DND-41 (cell line): ENCODE measurements around the gene SLC6A11.

ENCODE experiments used
- ATAC-seq: fragments of 200-7000 bp; cut with Tn5 transposase; 3 replicates; pipeline ENCODE4 v1.9.1; 2021; ENCODE audit warnings: low read depth; ENCODE audit not compliant: insufficient read depth
- DNase-seq: peaks from one replicate; pipeline ENCODE4 v3.0.0-alpha.2; 2020
- H2AFZ ChIP-seq: 2 replicates; pipeline ENCODE4 v1.6.0; 2012; ENCODE audit warnings: low read depth, low read length
- H3K27ac ChIP-seq: 2 replicates; pipeline ENCODE4 v1.5.1; 2012; ENCODE audit warnings: low read length, inconsistent platforms
- H3K27me3 ChIP-seq: fragments of 200-600 bp; sonication (generic); 2 replicates; pipeline ENCODE4 v1.6.0; 2012; ENCODE audit warnings: low read length, mild to moderate bottlenecking, inconsistent platforms; ENCODE audit not compliant: insufficient read depth, poor library complexity
- H3K36me3 ChIP-seq: 2 replicates; pipeline ENCODE4 v1.5.1; 2012; ENCODE audit warnings: low read length, inconsistent platforms; ENCODE audit not compliant: insufficient read depth
- H3K4me1 ChIP-seq: 2 replicates; pipeline ENCODE4 v1.5.1; 2012; ENCODE audit warnings: mild to moderate bottlenecking, low read length; ENCODE audit not compliant: insufficient read depth
- H3K4me2 ChIP-seq: 2 replicates; pipeline ENCODE4 v1.6.0; 2012; ENCODE audit warnings: mild to moderate bottlenecking, moderate library complexity, low read length, inconsistent platforms; ENCODE audit not compliant: insufficient read depth
- H3K4me3 ChIP-seq, 2 experiments: fragments of 200-600 bp in 1 of 2; shearing (Covaris generic) in 1 of 2; 2 replicates each; pipeline ENCODE4 v1.5.1; 2012 to 2016; ENCODE audit warnings: inconsistent platforms in 2 of 2, low read length in 2 of 2, mild to moderate bottlenecking in 2 of 2, low read depth in 1 of 2, moderate library complexity in 1 of 2
- H3K79me2 ChIP-seq: 2 replicates; pipeline ENCODE4 v1.6.0; 2012; ENCODE audit warnings: low read length, inconsistent platforms; ENCODE audit not compliant: insufficient read depth
- H3K9ac ChIP-seq: 2 replicates; pipeline ENCODE4 v1.6.0; 2012; ENCODE audit warnings: low read depth, mild to moderate bottlenecking, inconsistent platforms, low read length, moderate library complexity
- H3K9me3 ChIP-seq: 2 replicates; pipeline ENCODE4 v1.5.1; 2012; ENCODE audit warnings: low read length, moderate library complexity, mild to moderate bottlenecking, inconsistent platforms; ENCODE audit not compliant: insufficient read depth, severe bottlenecking
- H4K20me1 ChIP-seq: 2 replicates; pipeline ENCODE4 v1.6.0; 2012; ENCODE audit warnings: low read length; ENCODE audit not compliant: insufficient read depth
- CTCF ChIP-seq: IDR thresholded peaks from 2 replicates; pipeline ENCODE4 v1.5.1; 2012; ENCODE audit warnings: borderline replicate concordance, low read length, moderate library complexity, mild to moderate bottlenecking; ENCODE audit not compliant: poor library complexity, severe bottlenecking; ENCODE audit errors: extremely low read depth
- EZH2 ChIP-seq: IDR thresholded peaks from 3 replicates; pipeline ENCODE4 v1.6.1; 2012; ENCODE audit warnings: borderline replicate concordance, low read depth, mild to moderate bottlenecking, moderate library complexity, low read length, inconsistent platforms; ENCODE audit not compliant: severe bottlenecking

The SLC6A11 gene

DNA sequence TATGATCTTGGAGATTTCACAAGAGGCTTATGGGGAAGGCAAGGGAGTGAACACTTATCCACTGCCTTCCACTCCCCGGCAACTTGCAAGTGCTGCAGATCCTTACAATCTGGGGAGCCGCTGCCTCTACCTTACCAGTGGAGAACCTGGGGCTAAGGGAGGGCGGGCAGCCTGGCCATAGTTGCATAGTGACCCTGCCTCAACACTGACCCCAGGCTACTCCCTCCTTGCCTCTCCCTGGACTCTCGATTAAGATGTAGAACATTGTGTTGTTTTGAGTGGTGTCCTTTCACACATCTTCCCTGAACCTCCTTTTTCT, 30.6 kb downstream of the SLC6A11 start:
- no peaks in the 10 kb centered on the region for H3K9me3 ChIP-seq
- H3K27me3 ChIP-seq: peaks cover 10% of the 10 kb centered on the region
- H2AFZ ChIP-seq: no peak overlapping the region
- no peaks in the 10 kb centered on the region for H3K4me1 ChIP-seq
- no peak overlapping the region for H3K27ac ChIP-seq
- no peaks in the 10 kb centered on the region for H4K20me1 ChIP-seq
- no peaks in the 10 kb centered on the region for H3K79me2 ChIP-seq
- no peak for DNase-seq
- ATAC-seq: no peak
- no peak overlapping the region for H3K9ac ChIP-seq
- H3K4me2 ChIP-seq: no peak overlapping the region
- no peak overlapping the region for H3K4me3 ChIP-seq
- no peak for TF ChIP-seq EZH2
- TF ChIP-seq CTCF: no peak
- H3K36me3 ChIP-seq: no peaks in the 10 kb centered on the region

DNA sequence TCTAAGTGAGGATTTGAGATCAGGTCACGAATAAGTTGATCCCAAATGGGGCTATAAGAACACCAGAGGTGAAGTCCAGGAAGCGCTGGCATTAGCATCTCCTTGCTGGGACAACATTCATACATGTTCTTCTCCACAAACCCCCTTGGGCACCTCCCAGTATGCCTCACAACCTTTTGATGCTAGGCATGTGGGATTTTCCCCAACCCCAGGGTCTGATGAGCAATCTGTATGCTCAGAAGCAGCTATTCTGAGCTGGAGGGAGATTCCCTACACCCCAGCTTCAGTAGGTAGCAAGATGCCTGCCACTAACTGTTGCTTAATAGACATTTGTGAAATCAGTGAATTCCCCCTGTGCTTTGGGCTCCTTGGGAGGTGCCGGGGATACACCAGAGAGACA, 32.2 kb downstream of the SLC6A11 start:
- Histone ChIP-seq H3K9ac (no peak overlapping the region), H3K4me2 (no peak overlapping the region), H3K27ac (no peak overlapping the region), H3K9me3 (no peaks in the 10 kb centered on the region), H2AFZ (no peak overlapping the region), H3K27me3 (peaks cover 10% of the 10 kb centered on the region), H4K20me1 (no peaks in the 10 kb centered on the region), H3K79me2 (no peaks in the 10 kb centered on the region), H3K4me1 (no peaks in the 10 kb centered on the region), H3K4me3 (no peak overlapping the region), H3K36me3 (no peaks in the 10 kb centered on the region)
- DNase-seq: no peak
- no peak for ATAC-seq
- no peak for TF ChIP-seq EZH2
- TF ChIP-seq CTCF: no peak

DNA sequence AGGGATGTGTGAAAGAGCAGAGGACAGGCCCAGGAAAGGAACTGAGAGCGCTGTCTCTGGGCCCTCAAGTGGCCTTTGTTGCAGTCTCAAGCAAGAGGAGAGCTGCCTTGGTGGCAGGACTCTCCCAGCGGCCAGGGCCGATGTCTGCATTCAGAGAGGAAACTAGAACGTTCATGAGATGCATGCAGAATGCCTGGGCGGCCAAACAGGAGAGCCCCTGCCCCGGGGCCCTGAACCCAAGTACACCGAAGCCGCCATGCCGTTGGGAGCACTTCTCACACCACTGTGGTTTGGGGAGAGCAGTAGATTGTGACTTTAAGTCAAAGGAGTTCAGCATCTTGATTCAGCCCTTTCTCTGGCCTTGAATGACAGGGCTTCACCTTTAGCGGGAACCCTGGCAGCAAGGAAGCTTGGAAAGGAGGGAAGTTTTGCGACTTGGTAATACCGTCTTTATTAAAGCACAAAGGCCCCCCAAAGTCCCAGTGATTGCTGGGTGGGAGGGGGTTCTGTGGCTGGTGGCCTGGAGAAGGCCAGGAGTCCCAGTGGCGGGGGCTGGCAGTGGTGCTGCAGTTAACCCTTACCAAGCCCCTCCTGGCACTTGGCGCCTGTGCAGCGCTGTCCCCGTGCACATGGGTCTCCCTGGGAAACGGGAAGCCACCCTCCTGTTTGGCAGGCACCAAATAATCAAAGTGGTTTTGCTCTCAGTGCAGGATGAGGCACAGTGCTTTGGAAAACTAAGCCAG, 36.2 kb downstream of the SLC6A11 start:
- no peak overlapping the region for H3K9ac ChIP-seq
- no peak overlapping the region for H3K4me3 ChIP-seq
- H3K4me1 ChIP-seq: no peaks in the 10 kb centered on the region
- no peaks in the 10 kb centered on the region for H4K20me1 ChIP-seq
- TF ChIP-seq CTCF: no peak
- no peak for TF ChIP-seq EZH2
- peaks cover 5% of the 10 kb centered on the region for H3K27me3 ChIP-seq
- H3K9me3 ChIP-seq: no peaks in the 10 kb centered on the region
- no peaks in the 10 kb centered on the region for H3K79me2 ChIP-seq
- no peak overlapping the region for H3K4me2 ChIP-seq
- ATAC-seq (no peak), DNase-seq (no peak)
- H3K36me3 ChIP-seq: no peaks in the 10 kb centered on the region
- no peak overlapping the region for H3K27ac ChIP-seq
- H2AFZ ChIP-seq: no peak overlapping the region
